Measurements from ENCODE around the gene RFT1.

RFT1 gene

GRCh38 chr3:53083949-53084309, 46.3 kb downstream of the RFT1 start:
- DNase-seq, result no peak

GRCh38 chr3:53083521-53083920, 46.7 kb downstream of the RFT1 start:
- no peak for DNase-seq

- no peak for DNase-seq
Observed at GRCh38 chr3:53082736-53083135, 47.5 kb downstream of the RFT1 start.

GRCh38 chr3:53081318-53081717, 48.9 kb downstream of the RFT1 start:
- DNase-seq, result no peak

- no peak for DNase-seq
Observed at GRCh38 chr3:53080612-53081205, 49.5 kb downstream of the RFT1 start.

GRCh38 chr3:53079791-53080555, 50.3 kb downstream of the RFT1 start:
- DNase-seq, result no peak

- DNase-seq, result no peak
Observed at GRCh38 chr3:53079147-53079546, 51.1 kb downstream of the RFT1 start.

GRCh38 chr3:53078656-53079055, 51.6 kb downstream of the RFT1 start:
- no peak for DNase-seq

- DNase-seq, result no peak
Observed at GRCh38 chr3:53077476-53078220, 52.6 kb downstream of the RFT1 start.

GRCh38 chr3:53075743-53076140, 54.5 kb downstream of the RFT1 start:
- no peak for DNase-seq

GRCh38 chr3:53074761-53075742, 55.2 kb downstream of the RFT1 start:
- no peak for DNase-seq

GRCh38 chr3:53074366-53074696, 55.9 kb downstream of the RFT1 start:
- DNase-seq, result no peak

- no peak for DNase-seq
Observed at GRCh38 chr3:53073553-53074365, 56.5 kb downstream of the RFT1 start.

GRCh38 chr3:53072653-53073552, 57.3 kb downstream of the RFT1 start:
- peak; percentile 84 for DNase-seq

GRCh38 chr3:53071882-53072431, 58.3 kb downstream of the RFT1 start:
- no peak for DNase-seq

GRCh38 chr3:53069422-53070068, 60.7 kb downstream of the RFT1 start:
- no peak for DNase-seq

- DNase-seq, result no peak
Observed at GRCh38 chr3:53068176-53068575, 62.1 kb downstream of the RFT1 start.

GRCh38 chr3:53067567-53067966, 62.7 kb downstream of the RFT1 start:
- no peak for DNase-seq

GRCh38 chr3:53065841-53066480, 64.3 kb downstream of the RFT1 start:
- DNase-seq, result no peak

GRCh38 chr3:53062905-53063304, 67.3 kb downstream of the RFT1 start:
- no peak for DNase-seq

Data from suppressor macrophage treated with lipopolysaccharide for 4 hours (primary cell).